Measurements from ENCODE around the gene AP5Z1.

DNA sequence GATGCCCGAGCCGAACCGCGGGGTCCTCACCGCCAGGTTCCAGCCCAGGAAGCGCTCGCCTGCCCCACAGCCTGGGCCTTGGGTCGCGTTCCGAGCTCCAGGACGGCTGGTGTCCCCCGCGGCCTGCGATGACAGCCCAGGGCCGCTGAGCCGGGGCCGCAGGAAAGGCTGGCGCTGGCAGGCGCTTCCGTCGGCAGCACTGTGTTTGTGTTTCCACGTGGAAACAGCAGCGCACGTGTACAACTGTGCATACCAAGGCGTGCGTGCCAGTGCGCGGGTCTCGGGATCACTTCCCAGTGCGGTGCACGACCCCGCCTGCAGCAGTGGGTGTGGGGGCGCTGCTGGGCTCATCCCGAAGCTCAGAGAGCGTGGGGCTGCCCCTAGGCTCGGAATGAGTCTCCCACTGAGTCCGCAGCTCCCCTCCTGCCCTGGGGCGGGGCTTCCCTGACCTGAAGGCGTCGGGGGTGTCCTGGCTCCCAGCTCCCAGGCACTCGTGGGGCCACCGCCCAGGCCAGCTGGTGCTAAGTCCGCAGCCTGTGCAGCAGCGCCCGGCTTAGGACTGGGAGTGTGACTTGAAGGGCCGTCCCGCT, 17.2 kb downstream of the AP5Z1 start:
- TF ChIP-seq, protein P1, sequence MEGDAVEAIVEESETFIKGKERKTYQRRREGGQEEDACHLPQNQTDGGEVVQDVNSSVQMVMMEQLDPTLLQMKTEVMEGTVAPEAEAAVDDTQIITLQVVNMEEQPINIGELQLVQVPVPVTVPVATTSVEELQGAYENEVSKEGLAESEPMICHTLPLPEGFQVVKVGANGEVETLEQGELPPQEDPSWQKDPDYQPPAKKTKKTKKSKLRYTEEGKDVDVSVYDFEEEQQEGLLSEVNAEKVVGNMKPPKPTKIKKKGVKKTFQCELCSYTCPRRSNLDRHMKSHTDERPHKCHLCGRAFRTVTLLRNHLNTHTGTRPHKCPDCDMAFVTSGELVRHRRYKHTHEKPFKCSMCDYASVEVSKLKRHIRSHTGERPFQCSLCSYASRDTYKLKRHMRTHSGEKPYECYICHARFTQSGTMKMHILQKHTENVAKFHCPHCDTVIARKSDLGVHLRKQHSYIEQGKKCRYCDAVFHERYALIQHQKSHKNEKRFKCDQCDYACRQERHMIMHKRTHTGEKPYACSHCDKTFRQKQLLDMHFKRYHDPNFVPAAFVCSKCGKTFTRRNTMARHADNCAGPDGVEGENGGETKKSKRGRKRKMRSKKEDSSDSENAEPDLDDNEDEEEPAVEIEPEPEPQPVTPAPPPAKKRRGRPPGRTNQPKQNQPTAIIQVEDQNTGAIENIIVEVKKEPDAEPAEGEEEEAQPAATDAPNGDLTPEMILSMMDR (conservative IDR thresholded peaks at IDR 0.05; ENCODE audit: low read length) = no peak
- no peak for TF ChIP-seq EZH2phosphoT487 (IDR thresholded peaks at IDR 0.05; ENCODE audit: borderline replicate concordance, low read depth, low read length)
